PC-3 (cell line): ENCODE results near the gene SHMT1.
"Not testable (repeated sequence)": the region's sequence is repeated elsewhere in the genome, so short reads cannot be mapped to it uniquely, and the experiment has no call there.

Source experiments
- EZH2 ChIP-seq: fragments of 300-600 bp; sonication (generic); IDR thresholded peaks from one replicate; pipeline ENCODE4 v1.6.1; 2017; ENCODE audit warnings: antibody characterized with exemption, mild to moderate bottlenecking, low read length; ENCODE audit not compliant: unreplicated experiment
- EZH2phosphoT487 ChIP-seq: fragments of 300-600 bp; sonication (generic); IDR thresholded peaks from 2 replicates; pipeline ENCODE4 v1.6.1; 2018; ENCODE audit warnings: mild to moderate bottlenecking, antibody characterized with exemption, low read length, borderline replicate concordance
- TF ChIP-seq, protein P1 (sequence below): fragments of 300-600 bp; sonication (generic); conservative IDR thresholded peaks from 2 replicates; pipeline ENCODE4 v1.5.1; 2017; ENCODE audit warnings: antibody characterized with exemption, low read depth, mild to moderate bottlenecking, low read length

DNA sequence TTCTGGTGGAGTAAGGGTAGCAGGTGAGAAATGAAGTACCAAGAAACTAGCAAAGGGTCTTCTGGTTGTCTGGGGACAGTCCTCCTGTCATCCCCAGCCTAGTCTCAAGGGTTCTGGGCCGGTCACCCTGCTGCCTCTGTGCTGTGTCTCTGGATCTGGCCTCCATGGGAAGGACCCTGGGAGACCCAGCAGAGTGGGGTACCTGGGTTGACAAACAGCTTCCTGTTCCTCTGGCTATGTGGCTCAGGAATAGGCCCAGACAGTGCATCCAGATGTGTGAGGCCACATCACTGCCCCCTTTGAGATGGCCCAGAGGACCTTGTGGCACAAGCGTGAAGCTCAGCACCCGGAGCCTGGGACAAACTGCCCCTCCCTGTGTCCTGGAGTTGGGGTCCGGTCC, 24.9 kb upstream of the SHMT1 start:
- TF ChIP-seq, protein P1, sequence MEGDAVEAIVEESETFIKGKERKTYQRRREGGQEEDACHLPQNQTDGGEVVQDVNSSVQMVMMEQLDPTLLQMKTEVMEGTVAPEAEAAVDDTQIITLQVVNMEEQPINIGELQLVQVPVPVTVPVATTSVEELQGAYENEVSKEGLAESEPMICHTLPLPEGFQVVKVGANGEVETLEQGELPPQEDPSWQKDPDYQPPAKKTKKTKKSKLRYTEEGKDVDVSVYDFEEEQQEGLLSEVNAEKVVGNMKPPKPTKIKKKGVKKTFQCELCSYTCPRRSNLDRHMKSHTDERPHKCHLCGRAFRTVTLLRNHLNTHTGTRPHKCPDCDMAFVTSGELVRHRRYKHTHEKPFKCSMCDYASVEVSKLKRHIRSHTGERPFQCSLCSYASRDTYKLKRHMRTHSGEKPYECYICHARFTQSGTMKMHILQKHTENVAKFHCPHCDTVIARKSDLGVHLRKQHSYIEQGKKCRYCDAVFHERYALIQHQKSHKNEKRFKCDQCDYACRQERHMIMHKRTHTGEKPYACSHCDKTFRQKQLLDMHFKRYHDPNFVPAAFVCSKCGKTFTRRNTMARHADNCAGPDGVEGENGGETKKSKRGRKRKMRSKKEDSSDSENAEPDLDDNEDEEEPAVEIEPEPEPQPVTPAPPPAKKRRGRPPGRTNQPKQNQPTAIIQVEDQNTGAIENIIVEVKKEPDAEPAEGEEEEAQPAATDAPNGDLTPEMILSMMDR = not testable (repeated sequence)
- not testable (repeated sequence) for TF ChIP-seq EZH2phosphoT487, EZH2
